Endothelial cell of umbilical vein (primary cell): ENCODE results near the gene CRACR2B. TPM values are rescaled to one million over a fixed set of nuclear protein-coding genes. Genes with fewer than 3 reads are reported as not detected.

Experiments
- BruUV-seq: library from RNA; stranded (reverse); fragments of 400-500 nt; replicated peaks from 2 replicates; lab custom pipeline; 2021; lab: Mats Ljungman, UMichigan
- CTCF ChIA-PET: fragments of 300-600, 350-600 bp; sonication (Branson Sonifier 250); formaldehyde crosslinking; loops from one replicate; lab custom pipeline; 2021; ENCODE audit warnings: antibody characterized with exemption, inconsistent platforms; lab: Charles Lee
- POLR2A ChIA-PET: fragments of 300-600, 350-600 bp; sonication (Branson Sonifier 250); formaldehyde crosslinking; loops from one replicate; lab custom pipeline; 2021; ENCODE audit warnings: antibody characterized with exemption, inconsistent platforms; lab: Charles Lee
- DNase-seq: peaks from one replicate; pipeline ENCODE4 v3.0.0-alpha.2; 2011; ENCODE audit warnings: low read depth, low spot score
- FAIRE-seq: peaks from 2 replicates; lab custom pipeline; 2011; peaks lifted over from hg19 to GRCh38; lab: Jason Lieb, UNC
- H2AFZ ChIP-seq: 2 replicates; pipeline ENCODE4 v1.6.0; 2012; ENCODE audit warnings: low read depth, low read length, control low read depth, inconsistent platforms
- H3K27ac ChIP-seq: 2 replicates; pipeline ENCODE4 v1.5.1; 2011; ENCODE audit warnings: low read depth, mild to moderate bottlenecking, control low read depth, low read length, moderate library complexity; ENCODE audit not compliant: insufficient read depth
- H3K27me3 ChIP-seq, 2 experiments: 2 replicates each; pipeline versions ENCODE4 v1.6.0 to v1.6.1; 2011; ENCODE audit warnings: low read length in 2 of 2, mixed read lengths in 1 of 2; ENCODE audit not compliant: control insufficient read depth in 2 of 2, insufficient read depth in 2 of 2
- H3K36me3 ChIP-seq, 2 experiments: 2 replicates in 1 of 2; 3 replicates in 1 of 2; pipeline ENCODE4 v1.5.1; 2011; ENCODE audit warnings: low read length in 2 of 2, mild to moderate bottlenecking in 1 of 2, moderate library complexity in 1 of 2; ENCODE audit not compliant: control insufficient read depth in 2 of 2, insufficient read depth in 2 of 2; ENCODE audit errors: extremely low read depth in 1 of 2
- H3K4me1 ChIP-seq: 3 replicates; pipeline ENCODE4 v1.5.1; 2011; ENCODE audit warnings: mild to moderate bottlenecking, low read length; ENCODE audit not compliant: control insufficient read depth, insufficient read depth; ENCODE audit errors: extremely low read depth
- H3K4me2 ChIP-seq: 2 replicates; pipeline ENCODE4 v1.6.1; 2011; ENCODE audit warnings: low read length, control low read depth, mixed read lengths; ENCODE audit not compliant: insufficient read depth
- H3K4me3 ChIP-seq, 3 experiments: fragments of 200-600 bp in 1 of 3; sonication (generic), shearing (Covaris generic) in 1 of 3; replicated peaks in 1 of 3; 2 replicates each; pipeline ENCODE4 v1.5.1; 2011 to 2016; ENCODE audit warnings: control low read depth in 3 of 3, low read length in 3 of 3, mild to moderate bottlenecking in 2 of 3, inconsistent platforms in 1 of 3, low read depth in 1 of 3, moderate library complexity in 1 of 3; ENCODE audit not compliant: insufficient read depth in 1 of 3
- H3K79me2 ChIP-seq: 2 replicates; pipeline ENCODE4 v1.6.0; 2012; ENCODE audit warnings: low read length, inconsistent platforms; ENCODE audit not compliant: control insufficient read depth, insufficient read depth
- H3K9ac ChIP-seq: replicated peaks from 2 replicates; pipeline ENCODE3; 2011; ENCODE audit warnings: low read length, control low read depth; ENCODE audit not compliant: insufficient read depth; ENCODE audit errors: extremely low read depth
- H3K9me1 ChIP-seq: replicated peaks from 3 replicates; pipeline ENCODE4 v1.6.0; 2011; ENCODE audit warnings: mild to moderate bottlenecking, low read length; ENCODE audit not compliant: control insufficient read depth, insufficient read depth; ENCODE audit errors: extremely low read depth
- H3K9me3 ChIP-seq: replicated peaks from 2 replicates; pipeline ENCODE4 v1.5.1; 2012; ENCODE audit warnings: low read length, inconsistent platforms; ENCODE audit not compliant: control insufficient read depth, insufficient read depth
- H4K20me1 ChIP-seq: replicated peaks from 2 replicates; pipeline ENCODE3; 2011; ENCODE audit warnings: mild to moderate bottlenecking, low read length; ENCODE audit not compliant: control insufficient read depth, insufficient read depth; ENCODE audit errors: extremely low read depth
- CTCF ChIP-seq, 2 donors: IDR thresholded peaks; 1 replicate in 1 of 2; 2 replicates in 1 of 2; pipeline ENCODE4 v1.5.1; 2011; ENCODE audit warnings: low read length in 2 of 2, mild to moderate bottlenecking in 2 of 2, moderate library complexity in 2 of 2, control low read depth in 1 of 2, inconsistent platforms in 1 of 2, low read depth in 1 of 2; ENCODE audit not compliant: insufficient read depth in 1 of 2; ENCODE audit errors: extremely low read depth in 1 of 2
- FOS ChIP-seq: IDR thresholded peaks from 2 replicates; pipeline ENCODE4 v1.6.1; 2011; ENCODE audit warnings: mild to moderate bottlenecking, low read length, moderate library complexity, borderline replicate concordance; ENCODE audit not compliant: insufficient read depth
- GATA2 ChIP-seq: IDR thresholded peaks from 2 replicates; pipeline ENCODE4 v1.7.0; 2011; ENCODE audit warnings: low read depth, mild to moderate bottlenecking, moderate library complexity, mixed read lengths, low read length; ENCODE audit not compliant: insufficient read length, insufficient read depth
- POLR2A ChIP-seq: IDR thresholded peaks from 2 replicates; pipeline ENCODE4 v1.6.1; 2012; ENCODE audit warnings: low read depth, mild to moderate bottlenecking, control low read depth, low read length
- POLR2AphosphoS5 ChIP-seq: IDR thresholded peaks from 2 replicates; pipeline ENCODE4 v1.6.1; 2012; ENCODE audit warnings: low read depth, mild to moderate bottlenecking, control low read depth, low read length, moderate library complexity; ENCODE audit not compliant: insufficient read depth
- dilution Hi-C: fragments of 300-500 bp; cut with MboI; formaldehyde crosslinking; loops from one replicate; pipeline ENCODE4 v1.15.0; 2019; ENCODE audit warnings: low sequenced_read_pairs; ENCODE audit not compliant: extremely low pct_ligation_motif_present
- intact Hi-C: fragments of 100-400 bp; cut with micrococcal nuclease; formaldehyde crosslinking; loops from one replicate; pipeline ENCODE4 v1.10.0; 2022
- polyA plus RNA-seq, 4 experiments: library from polyadenylated mRNA; depleted of rRNA in 3 of 4; stranded (reverse) in 3 of 4; unstranded in 1 of 4; fragments of >200 nt; gene quantifications; 2 replicates each; pipeline versions ENCODE4 v1.2.1 to v1.2.3, GENCODE V29; 2011 to 2012; ENCODE audit warnings: missing spikeins in 1 of 4
- total RNA-seq: library from RNA; stranded (reverse); gene quantifications from 2 replicates; pipeline ENCODE4 v1.2.3, GENCODE V29; 2021

Gene CRACR2B
- total and polyA plus RNA-seq, 2 donors (not counting 3 experiments of a cell fraction or from before 2014, with no cell fraction given): 8.4 to 9.3 TPM

- Histone ChIP-seq H3K27me3 (no peaks in the 10 kb centered on the region), H3K4me2 (no peak overlapping the region), H3K4me1 (peaks cover 16% of the 10 kb centered on the region), H3K27ac (no peak overlapping the region), H4K20me1 (no peaks in the 10 kb centered on the region), H3K4me3 (no peak overlapping the region), H3K79me2 (peaks cover 33% of the 10 kb centered on the region), H3K9me1 (no peaks in the 10 kb centered on the region), H2AFZ (no peak overlapping the region), H3K36me3 (peaks cover 5 to 25% of the 10 kb centered on the region in 2 experiments), H3K9ac (no peak overlapping the region), H3K9me3 (no peaks in the 10 kb centered on the region)
- DNase-seq (no peak), FAIRE-seq (no peak)
- TF ChIP-seq CTCF (IDR thresholded peaks at IDR 0.05; ENCODE audit: extremely low read depth in 1 of 2, insufficient read depth in 1 of 2, low read depth in 1 of 2, low read length in 2 of 2) (no peak), POLR2AphosphoS5 (peak; percentile 43), FOS (no peak)
- dilution Hi-C loops (no loop called here), intact Hi-C loops (no loop called here)
- CTCF ChIA-PET: no interaction called here
- BruUV-seq: no TSS peak
- POLR2A ChIA-PET: no interaction called here
These were observed 14.1 kb upstream of the CRACR2B start for GRCh38 chr11:813456-814096.

- no peak overlapping the region for H3K4me2 ChIP-seq
- no peak for TF ChIP-seq GATA2
- peak; percentile 17 for TF ChIP-seq POLR2A
- FAIRE-seq (no peak), DNase-seq (no peak)
- peaks cover 27% of the 10 kb centered on the region for H3K79me2 ChIP-seq
- H3K4me3 ChIP-seq: no peak overlapping the region
- no peaks in the 10 kb centered on the region for H4K20me1 ChIP-seq
- no TSS peak for BruUV-seq
- no peaks in the 10 kb centered on the region for H3K9me1 ChIP-seq
- no peaks in the 10 kb centered on the region for H3K27me3 ChIP-seq
- intact Hi-C loops: no loop called here
- ChIA-PET CTCF (no interaction called here), POLR2A (no interaction called here)
- H3K36me3 ChIP-seq: peaks cover 5 to 25% of the 10 kb centered on the region in 2 experiments
- no peak overlapping the region for H3K27ac ChIP-seq
- no peak overlapping the region for H3K9ac ChIP-seq
- dilution Hi-C loops: no loop called here
- H2AFZ ChIP-seq: no peak overlapping the region
- H3K4me1 ChIP-seq: peaks cover 23% of the 10 kb centered on the region
- no peaks in the 10 kb centered on the region for H3K9me3 ChIP-seq
These were observed 11.9 kb upstream of the CRACR2B start for GRCh38 chr11:815675-816432.
